Thyroid gland (tissue), 4 donors: ENCODE results near the gene NLGN3. TPM values are rescaled to one million over a fixed set of nuclear protein-coding genes. Genes with fewer than 3 reads are reported as not detected.

Experiments used
- DNase-seq, 2 donors: peaks; one replicate each; pipeline ENCODE4 v3.0.0-alpha.2; 2019
- H3K27ac ChIP-seq, 3 donors: fragments of 200-600 bp; sonication (generic); 1 replicate in 2 of 3; 2 replicates in 1 of 3; pipeline ENCODE4 v1.5.1; 2016 to 2019; ENCODE audit warnings: mild to moderate bottlenecking in 1 of 3, moderate library complexity in 1 of 3
- H3K27me3 ChIP-seq: fragments of 200-600 bp; sonication (generic); one replicate; pipeline ENCODE4 v1.5.1; 2019
- H3K36me3 ChIP-seq, 2 donors: fragments of 200-600 bp; sonication (generic); one replicate each; pipeline ENCODE4 v1.5.1; 2016 to 2019
- H3K4me1 ChIP-seq, 2 donors: fragments of 200-600 bp; sonication (generic); one replicate each; pipeline ENCODE4 v1.5.1; 2017 to 2019
- H3K4me3 ChIP-seq, 3 donors: fragments of 200-600 bp; sonication (generic); replicated peaks in 1 of 3; 1 replicate in 2 of 3; 2 replicates in 1 of 3; pipeline ENCODE4 v1.5.1; 2016; ENCODE audit warnings: mild to moderate bottlenecking in 1 of 3
- H3K9me3 ChIP-seq: fragments of 200-600 bp; sonication (generic); one replicate; pipeline ENCODE4 v1.5.1; 2017
- POLR2A ChIP-seq, 2 donors: fragments of 450-650 bp; IDR thresholded peaks; one replicate each; pipeline ENCODE4 v1.6.1; 2017; ENCODE audit warnings: antibody characterized with exemption in 2 of 2, mild to moderate bottlenecking in 2 of 2, moderate library complexity in 1 of 2
- WGBS, 2 donors: methylation state at CpG; one replicate each; pipeline ENCODE4 v1.1.5; 2017; 5-methylcytosine and 5-hydroxymethylcytosine counted together
- intact Hi-C: fragments of 100-400 bp; cut with DNase I; formaldehyde crosslinking; loops from one replicate; pipeline ENCODE4 v1.15.1; 2023
- total RNA-seq, 4 donors: library from RNA; depleted of rRNA; stranded (reverse); fragments of >200 nt; gene quantifications; one replicate each; pipeline ENCODE4 v1.2.3, GENCODE V29; 2016
- TF ChIP-seq, protein P1 (sequence below), 6 experiments: fragments of 200-600 bp in 3 of 6; fragments of 450-650 bp in 3 of 6; sonication (generic) in 3 of 6; IDR thresholded peaks; one replicate each; pipeline ENCODE4 v1.5.1; 2016 to 2019; ENCODE audit warnings: antibody characterized with exemption in 6 of 6, mild to moderate bottlenecking in 2 of 6, inconsistent platforms in 1 of 6, moderate library complexity in 1 of 6

The NLGN3 gene
- total RNA-seq, 4 donors from 2014 or later, result 0.13 to 0.46 (median 0.39) TPM

DNA sequence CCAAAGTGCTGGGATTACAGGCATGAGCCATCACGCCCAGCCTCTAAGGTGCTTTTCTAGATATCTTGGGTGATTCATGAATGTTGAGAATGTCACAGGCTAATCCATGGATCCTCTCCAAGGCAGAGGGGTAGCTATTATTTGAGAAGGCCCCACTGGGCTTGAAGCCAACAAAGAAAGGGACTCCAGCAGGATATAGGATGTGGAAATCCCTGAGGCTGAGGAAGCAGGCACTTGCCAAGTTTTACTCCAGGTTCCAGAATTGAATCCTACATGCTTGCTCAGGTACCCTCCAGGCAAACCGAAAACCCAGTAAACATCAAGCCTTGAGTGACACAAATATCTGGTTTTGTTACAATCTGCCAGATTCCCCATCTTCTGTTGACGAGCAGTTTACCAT lies 15.8 kb downstream of the NLGN3 start:
- Histone ChIP-seq H3K9me3 (no peaks in the 10 kb centered on the region), H3K27me3 (no peaks in the 10 kb centered on the region), H3K4me3 (no peak overlapping the region), H3K36me3 (no peaks in the 10 kb centered on the region), H3K4me1 (no peaks in the 10 kb centered on the region), H3K27ac (no peak overlapping the region)
- 80 to 85% methylated on average over 2 to 3 of the region's 3 CpGs for WGBS, 2 donors
- intact Hi-C loops, result loop anchor here (10.0 kb wide), 1 partner anchor 166 kb away; no protein-coding TSS in a partner anchor
- DNase-seq, result no peak
- TF ChIP-seq POLR2A (IDR thresholded peaks at IDR 0.05), result no peak
- TF ChIP-seq, protein P1, sequence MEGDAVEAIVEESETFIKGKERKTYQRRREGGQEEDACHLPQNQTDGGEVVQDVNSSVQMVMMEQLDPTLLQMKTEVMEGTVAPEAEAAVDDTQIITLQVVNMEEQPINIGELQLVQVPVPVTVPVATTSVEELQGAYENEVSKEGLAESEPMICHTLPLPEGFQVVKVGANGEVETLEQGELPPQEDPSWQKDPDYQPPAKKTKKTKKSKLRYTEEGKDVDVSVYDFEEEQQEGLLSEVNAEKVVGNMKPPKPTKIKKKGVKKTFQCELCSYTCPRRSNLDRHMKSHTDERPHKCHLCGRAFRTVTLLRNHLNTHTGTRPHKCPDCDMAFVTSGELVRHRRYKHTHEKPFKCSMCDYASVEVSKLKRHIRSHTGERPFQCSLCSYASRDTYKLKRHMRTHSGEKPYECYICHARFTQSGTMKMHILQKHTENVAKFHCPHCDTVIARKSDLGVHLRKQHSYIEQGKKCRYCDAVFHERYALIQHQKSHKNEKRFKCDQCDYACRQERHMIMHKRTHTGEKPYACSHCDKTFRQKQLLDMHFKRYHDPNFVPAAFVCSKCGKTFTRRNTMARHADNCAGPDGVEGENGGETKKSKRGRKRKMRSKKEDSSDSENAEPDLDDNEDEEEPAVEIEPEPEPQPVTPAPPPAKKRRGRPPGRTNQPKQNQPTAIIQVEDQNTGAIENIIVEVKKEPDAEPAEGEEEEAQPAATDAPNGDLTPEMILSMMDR (IDR thresholded peaks at IDR 0.05), result no peak

DNA sequence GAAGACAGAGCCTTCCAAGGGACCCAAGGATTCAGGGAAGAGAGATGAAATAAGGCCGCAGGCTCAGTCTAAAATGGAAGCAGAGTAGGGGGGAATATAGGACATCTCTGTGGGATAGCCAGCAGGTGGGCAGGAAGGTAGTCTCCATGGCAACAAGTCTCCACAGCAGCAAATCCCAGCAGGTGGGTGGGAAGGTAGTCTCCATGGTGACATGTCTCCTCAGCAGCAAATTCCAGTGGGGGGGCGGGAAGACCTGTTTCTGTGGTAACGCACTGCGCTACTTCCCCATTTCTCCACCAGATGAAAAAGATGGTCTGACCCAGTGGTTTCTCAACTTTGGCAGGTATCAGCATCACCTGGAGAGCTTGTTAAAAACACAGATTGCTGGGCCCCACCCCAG lies 18.3 kb downstream of the NLGN3 start:
- TF ChIP-seq, protein P1 (IDR thresholded peaks at IDR 0.05), result no peak
- no peak for TF ChIP-seq POLR2A (IDR thresholded peaks at IDR 0.05)
- 89 to 92% methylated on average over 2 to 3 of the region's 4 CpGs for WGBS, 2 donors
- Histone ChIP-seq H3K4me3 (no peak overlapping the region), H3K27me3 (no peaks in the 10 kb centered on the region), H3K27ac (no peak overlapping the region), H3K4me1 (no peaks in the 10 kb centered on the region), H3K9me3 (no peaks in the 10 kb centered on the region), H3K36me3 (no peaks in the 10 kb centered on the region)
- DNase-seq, result no peak
- intact Hi-C loops, result loop anchor here (10.0 kb wide), 1 partner anchor 168 kb away; no protein-coding TSS in a partner anchor

DNA sequence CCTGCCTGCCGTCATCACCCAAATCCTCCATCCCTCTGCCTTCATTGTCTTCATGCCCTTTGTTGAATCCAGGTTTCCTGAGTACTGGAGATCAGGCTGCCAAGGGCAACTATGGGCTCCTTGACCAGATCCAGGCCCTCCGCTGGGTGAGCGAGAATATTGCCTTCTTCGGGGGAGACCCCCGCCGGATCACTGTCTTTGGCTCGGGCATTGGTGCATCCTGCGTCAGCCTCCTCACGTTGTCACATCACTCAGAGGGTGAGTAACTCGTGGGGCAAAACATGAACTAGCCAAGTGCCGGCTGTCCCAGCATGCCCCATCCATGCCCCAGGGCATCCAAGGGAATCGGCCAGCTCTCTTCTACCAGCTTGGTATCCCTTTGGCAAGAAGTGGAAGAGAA lies 19.4 kb downstream of the NLGN3 start:
- no peak for DNase-seq
- Histone ChIP-seq H3K27me3 (no peaks in the 10 kb centered on the region), H3K36me3 (no peaks in the 10 kb centered on the region), H3K4me1 (no peaks in the 10 kb centered on the region), H3K9me3 (no peaks in the 10 kb centered on the region), H3K27ac (no peak overlapping the region), H3K4me3 (no peak overlapping the region)
- WGBS, 2 donors, result 82 to 93% methylated on average over 2 to 8 of the region's 12 CpGs
- intact Hi-C loops, result loop anchor here (10.0 kb wide), 1 partner anchor 169 kb away; no protein-coding TSS in a partner anchor
- no peak for TF ChIP-seq POLR2A (IDR thresholded peaks at IDR 0.05)
- TF ChIP-seq, protein P1 (IDR thresholded peaks at IDR 0.05), result no peak

DNA sequence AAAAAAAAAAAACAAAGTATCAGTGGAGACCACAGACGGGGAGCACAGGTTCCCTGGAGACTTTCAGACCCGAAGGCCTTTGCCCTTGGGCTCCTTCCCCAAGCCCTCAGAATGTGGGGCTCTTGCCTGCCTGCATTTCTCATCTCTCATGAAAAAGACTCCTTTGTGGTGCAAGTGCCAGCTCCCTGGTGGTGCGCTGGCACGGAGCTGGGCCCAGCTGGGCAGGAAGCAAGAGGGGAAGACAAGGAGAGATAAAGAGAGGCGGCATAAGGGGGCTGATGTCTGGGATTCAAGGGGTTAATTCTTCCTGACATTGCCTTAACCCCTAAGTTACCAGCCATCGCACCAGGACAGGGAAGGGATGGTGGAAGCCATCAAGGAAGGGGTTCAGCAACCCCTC lies 21.8 kb downstream of the NLGN3 start:
- Histone ChIP-seq H3K9me3 (no peaks in the 10 kb centered on the region), H3K4me3 (no peak overlapping the region), H3K27ac (no peak overlapping the region), H3K4me1 (no peaks in the 10 kb centered on the region), H3K36me3 (no peaks in the 10 kb centered on the region), H3K27me3 (no peaks in the 10 kb centered on the region)
- WGBS, 2 donors, result 83 to 87% methylated on average over 4 to 6 of the region's 6 CpGs
- TF ChIP-seq POLR2A (IDR thresholded peaks at IDR 0.05), result no peak
- TF ChIP-seq, protein P1 (IDR thresholded peaks at IDR 0.05), result no peak
- intact Hi-C loops, result loop anchor here (10.0 kb wide), 1 partner anchor 172 kb away; no protein-coding TSS in a partner anchor
- DNase-seq, result no peak

DNA sequence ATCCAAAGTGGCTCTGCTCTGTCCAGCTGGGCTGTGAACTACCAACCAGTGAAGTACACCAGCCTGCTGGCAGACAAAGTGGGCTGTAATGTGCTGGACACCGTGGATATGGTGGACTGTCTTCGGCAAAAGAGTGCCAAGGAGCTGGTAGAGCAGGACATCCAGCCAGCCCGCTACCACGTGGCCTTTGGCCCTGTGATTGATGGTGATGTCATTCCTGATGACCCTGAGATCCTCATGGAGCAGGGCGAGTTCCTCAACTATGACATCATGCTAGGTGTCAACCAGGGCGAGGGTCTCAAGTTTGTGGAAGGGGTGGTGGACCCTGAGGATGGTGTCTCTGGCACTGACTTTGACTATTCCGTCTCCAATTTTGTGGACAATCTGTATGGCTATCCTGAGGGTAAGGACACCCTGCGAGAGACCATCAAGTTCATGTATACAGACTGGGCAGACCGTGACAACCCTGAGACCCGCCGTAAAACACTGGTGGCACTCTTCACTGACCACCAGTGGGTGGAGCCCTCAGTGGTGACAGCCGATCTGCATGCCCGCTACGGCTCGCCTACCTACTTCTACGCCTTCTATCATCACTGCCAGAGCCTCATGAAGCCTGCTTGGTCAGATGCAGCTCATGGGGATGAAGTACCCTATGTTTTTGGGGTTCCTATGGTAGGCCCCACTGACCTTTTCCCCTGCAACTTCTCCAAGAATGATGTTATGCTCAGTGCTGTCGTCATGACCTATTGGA lies 22.6 kb downstream of the NLGN3 start:
- H3K9me3 ChIP-seq, result no peaks in the 10 kb centered on the region
- intact Hi-C loops, result loop anchor here (10.0 kb wide), 1 partner anchor 172 kb away; no protein-coding TSS in a partner anchor
- WGBS, 2 donors, result 96 to 97% methylated on average over 2 to 5 of the region's 17 CpGs

More for the DNA sequence above, 22.6 kb downstream of the NLGN3 start:
- DNase-seq, result no peak
- Histone ChIP-seq H3K36me3 (no peaks in the 10 kb centered on the region), H3K27me3 (no peaks in the 10 kb centered on the region), H3K27ac (no peak overlapping the region), H3K4me3 (no peak overlapping the region), H3K4me1 (no peaks in the 10 kb centered on the region)
- TF ChIP-seq, protein P1 (IDR thresholded peaks at IDR 0.05), result no peak
- TF ChIP-seq POLR2A (IDR thresholded peaks at IDR 0.05), result no peak
